Astrocyte (in vitro differentiated cells and primary cell): ENCODE results near the gene MYOF.

ENCODE experiments used
- CTCF ChIP-seq: IDR thresholded peaks from 2 replicates; pipeline ENCODE4 v1.5.1; 2011; ENCODE audit warnings: low read depth, mild to moderate bottlenecking, inconsistent platforms, low read length, moderate library complexity; ENCODE audit not compliant: insufficient read depth
- EZH2 ChIP-seq: IDR thresholded peaks from 2 replicates; pipeline ENCODE4 v1.6.1; 2012; ENCODE audit warnings: mild to moderate bottlenecking, low read length, inconsistent platforms; ENCODE audit not compliant: insufficient read depth

GRCh38 chr10:93443481-93443880, 38.7 kb downstream of the MYOF start:
- TF ChIP-seq EZH2 (no peak), CTCF (no peak)
